Measurements from ENCODE around the gene FAR2. TPM values are rescaled to one million over a fixed set of nuclear protein-coding genes. Genes with fewer than 3 reads are reported as not detected.
"Not testable (repeated sequence)": the region's sequence is repeated elsewhere in the genome, so short reads cannot be mapped to it uniquely, and the experiment has no call there.

FAR2 gene
- total RNA-seq, 4 donors from 2014 or later: 8.4 to 16.6 (median 8.8) TPM

GRCh38 chr12:29249930-29250329 is 100.9 kb downstream of the FAR2 start:
- H3K27ac ChIP-seq: no peak overlapping the region
- no peaks in the 10 kb centered on the region for H3K4me1 ChIP-seq
- no peaks in the 10 kb centered on the region for H3K27me3 ChIP-seq
- H3K9me3 ChIP-seq: no peaks in the 10 kb centered on the region
- no peaks in the 10 kb centered on the region for H3K36me3 ChIP-seq
- WGBS, 2 donors: 86 to 87% methylated on average over 2 of the region's 2 CpGs
- no peak overlapping the region for H3K4me3 ChIP-seq
- TF ChIP-seq POLR2A (IDR thresholded peaks at IDR 0.05) (no peak), EP300 (IDR thresholded peaks at IDR 0.05) (no peak), CTCF (IDR thresholded peaks at IDR 0.05) (no peak)
- no peak for DNase-seq (ENCODE audit: low spot score in 2 of 2)

GRCh38 chr12:29253906-29254625 is 105.0 kb downstream of the FAR2 start:
- no peaks in the 10 kb centered on the region for H3K9me3 ChIP-seq
- WGBS, 2 donors: 89 to 92% methylated on average over 2 of the region's 2 CpGs
- H3K36me3 ChIP-seq: no peaks in the 10 kb centered on the region
- no peak for DNase-seq (ENCODE audit: low spot score in 2 of 2)
- no peak overlapping the region for H3K27ac ChIP-seq
- no peaks in the 10 kb centered on the region for H3K27me3 ChIP-seq
- H3K4me1 ChIP-seq: no peaks in the 10 kb centered on the region
- TF ChIP-seq EP300 (IDR thresholded peaks at IDR 0.05) (no peak), POLR2A (IDR thresholded peaks at IDR 0.05) (no peak), CTCF (IDR thresholded peaks at IDR 0.05) (no peak)
- H3K4me3 ChIP-seq: no peak overlapping the region

- TF ChIP-seq POLR2A (IDR thresholded peaks at IDR 0.05) (no peak), EP300 (IDR thresholded peaks at IDR 0.05) (no peak), CTCF (IDR thresholded peaks at IDR 0.05) (no peak)
- Histone ChIP-seq H3K9me3 (no peaks in the 10 kb centered on the region), H3K27ac (no peak overlapping the region), H3K4me1 (no peaks in the 10 kb centered on the region), H3K4me3 (no peak overlapping the region), H3K27me3 (no peaks in the 10 kb centered on the region), H3K36me3 (no peaks in the 10 kb centered on the region)
- no peak for DNase-seq (ENCODE audit: low spot score in 2 of 2)
Observed at GRCh38 chr12:29255042-29255441, 106.0 kb downstream of the FAR2 start.

GRCh38 chr12:29256598-29256997 is 107.5 kb downstream of the FAR2 start:
- 95 to 100% methylated on average over 5 to 17 of the region's 21 CpGs for WGBS, 2 donors
- no peaks in the 10 kb centered on the region for H3K4me1 ChIP-seq
- no peak overlapping the region for H3K27ac ChIP-seq
- TF ChIP-seq POLR2A (IDR thresholded peaks at IDR 0.05) (no peak), CTCF (IDR thresholded peaks at IDR 0.05) (no peak), EP300 (IDR thresholded peaks at IDR 0.05) (no peak)
- H3K27me3 ChIP-seq: no peaks in the 10 kb centered on the region
- H3K4me3 ChIP-seq: no peak overlapping the region
- no peaks in the 10 kb centered on the region for H3K36me3 ChIP-seq
- no peak for DNase-seq (ENCODE audit: low spot score in 2 of 2)
- H3K9me3 ChIP-seq: peaks cover 0 to 13% (median 0%) of the 10 kb centered on the region in 4 donors

- H3K27me3 ChIP-seq; H3K4me3 ChIP-seq; DNase-seq (ENCODE audit: low spot score in 2 of 2); H3K36me3 ChIP-seq; H3K27ac ChIP-seq; H3K4me1 ChIP-seq: not testable (repeated sequence)
- 89 to 96% methylated on average over 10 to 12 of the region's 12 CpGs for WGBS, 2 donors
- peaks cover 0 to 21% (median 0%) of the 10 kb centered on the region in 4 donors for H3K9me3 ChIP-seq
Observed at GRCh38 chr12:29257687-29258086, 108.6 kb downstream of the FAR2 start.

- no peak overlapping the region for H3K27ac ChIP-seq
- no peaks in the 10 kb centered on the region for H3K36me3 ChIP-seq
- H3K9me3 ChIP-seq: peaks cover 0 to 37% (median 6%) of the 10 kb centered on the region in 4 donors
- no peak for DNase-seq (ENCODE audit: low spot score in 2 of 2)
- no peak overlapping the region for H3K4me3 ChIP-seq
- TF ChIP-seq EP300 (IDR thresholded peaks at IDR 0.05): no peak
- TF ChIP-seq CTCF (IDR thresholded peaks at IDR 0.05): no peak
- TF ChIP-seq POLR2A (IDR thresholded peaks at IDR 0.05): no peak
- no peaks in the 10 kb centered on the region for H3K4me1 ChIP-seq
- H3K27me3 ChIP-seq: no peaks in the 10 kb centered on the region
Observed at GRCh38 chr12:29264424-29264823, 115.3 kb downstream of the FAR2 start.

Data from tibial nerve (tissue), 4 donors.